Measurements from ENCODE around the gene RELL1.

- TF ChIP-seq CTCF (tag by site-specific recombination; IDR thresholded peaks at IDR 0.05) (no peak), ZSCAN30 (tag by site-specific recombination; IDR thresholded peaks at IDR 0.05) (no peak), INSM2 (tag by site-specific recombination; IDR thresholded peaks at IDR 0.05) (no peak), PRDM1 (tag by site-specific recombination; IDR thresholded peaks at IDR 0.05) (no peak), YY1 (tag by site-specific recombination; IDR thresholded peaks at IDR 0.05) (no peak), REST (tag by site-specific recombination; IDR thresholded peaks at IDR 0.05) (no peak), MEIS1 (CRISPR knock-in tag; IDR thresholded peaks at IDR 0.05; ENCODE audit: borderline replicate concordance) (no peak), ZBTB7A (tag by site-specific recombination; IDR thresholded peaks at IDR 0.05; ENCODE audit: low read depth) (no peak), ZBTB20 (tag by site-specific recombination; IDR thresholded peaks at IDR 0.05) (no peak), ZFP69B (tag by site-specific recombination; IDR thresholded peaks at IDR 0.05) (no peak), ZNF18 (tag by site-specific recombination; IDR thresholded peaks at IDR 0.05) (no peak)
Measured at GRCh38 chr4:37661772-37662171, 24.4 kb downstream of the RELL1 start.
